ENCODE results near the gene ZP3.
"Not testable (repeated sequence)": the region's sequence is repeated elsewhere in the genome, so short reads cannot be mapped to it uniquely, and the experiment has no call there.

Gene ZP3

GRCh38 chr7:76443846-76444245 is 19.1 kb downstream of the ZP3 start:
- not testable (repeated sequence) for H3K36me3 ChIP-seq (ENCODE audit: insufficient read depth, low read length); H3K4me1 ChIP-seq (ENCODE audit: control insufficient read depth, insufficient read depth, low read length, unreplicated experiment); H2AFZ ChIP-seq (ENCODE audit: low read length, unreplicated experiment); H3K79me2 ChIP-seq (ENCODE audit: control insufficient read depth, insufficient read depth, low read length, unreplicated experiment); H3K4me3 ChIP-seq (ENCODE audit: low read depth, low read length); H3K27me3 ChIP-seq (ENCODE audit: insufficient read depth, low read length); H3K27ac ChIP-seq (ENCODE audit: low read depth, low read length)

- H3K27ac ChIP-seq (ENCODE audit: low read depth, low read length), result peak overlapping the region; percentile 66
- H3K4me1 ChIP-seq (ENCODE audit: control insufficient read depth, insufficient read depth, low read length, unreplicated experiment); H3K27me3 ChIP-seq (ENCODE audit: insufficient read depth, low read length); H3K79me2 ChIP-seq (ENCODE audit: control insufficient read depth, insufficient read depth, low read length, unreplicated experiment); H2AFZ ChIP-seq (ENCODE audit: low read length, unreplicated experiment); H3K4me3 ChIP-seq (ENCODE audit: low read depth, low read length); H3K36me3 ChIP-seq (ENCODE audit: insufficient read depth, low read length): not testable (repeated sequence)
Observed at GRCh38 chr7:76445577-76446008, 20.8 kb downstream of the ZP3 start.

- H3K36me3 ChIP-seq (ENCODE audit: insufficient read depth, low read length); H3K27ac ChIP-seq (ENCODE audit: low read depth, low read length): not testable (repeated sequence)
Observed at GRCh38 chr7:76457017-76457416, 32.3 kb downstream of the ZP3 start.

GRCh38 chr7:76458504-76458903 is 33.8 kb downstream of the ZP3 start:
- H3K36me3 ChIP-seq (ENCODE audit: insufficient read depth, low read length); H3K79me2 ChIP-seq (ENCODE audit: control insufficient read depth, insufficient read depth, low read length, unreplicated experiment); H2AFZ ChIP-seq (ENCODE audit: low read length, unreplicated experiment); H3K27me3 ChIP-seq (ENCODE audit: insufficient read depth, low read length); H3K4me3 ChIP-seq (ENCODE audit: low read depth, low read length); H3K27ac ChIP-seq (ENCODE audit: low read depth, low read length); H3K4me1 ChIP-seq (ENCODE audit: control insufficient read depth, insufficient read depth, low read length, unreplicated experiment): not testable (repeated sequence)

More at GRCh38 chr7:76457017-76457416, 32.3 kb downstream of the ZP3 start:
- not testable (repeated sequence) for H2AFZ ChIP-seq (ENCODE audit: low read length, unreplicated experiment); H3K4me3 ChIP-seq (ENCODE audit: low read depth, low read length); H3K4me1 ChIP-seq (ENCODE audit: control insufficient read depth, insufficient read depth, low read length, unreplicated experiment); H3K79me2 ChIP-seq (ENCODE audit: control insufficient read depth, insufficient read depth, low read length, unreplicated experiment); H3K27me3 ChIP-seq (ENCODE audit: insufficient read depth, low read length)

- H3K79me2 ChIP-seq (ENCODE audit: control insufficient read depth, insufficient read depth, low read length, unreplicated experiment); H2AFZ ChIP-seq (ENCODE audit: low read length, unreplicated experiment); H3K27ac ChIP-seq (ENCODE audit: low read depth, low read length); H3K27me3 ChIP-seq (ENCODE audit: insufficient read depth, low read length); H3K4me3 ChIP-seq (ENCODE audit: low read depth, low read length); H3K4me1 ChIP-seq (ENCODE audit: control insufficient read depth, insufficient read depth, low read length, unreplicated experiment); H3K36me3 ChIP-seq (ENCODE audit: insufficient read depth, low read length): not testable (repeated sequence)
Observed at GRCh38 chr7:76460767-76461166, 36.0 kb downstream of the ZP3 start.

- not testable (repeated sequence) for H3K27me3 ChIP-seq (ENCODE audit: insufficient read depth, low read length); H3K4me1 ChIP-seq (ENCODE audit: control insufficient read depth, insufficient read depth, low read length, unreplicated experiment); H3K27ac ChIP-seq (ENCODE audit: low read depth, low read length); H3K36me3 ChIP-seq (ENCODE audit: insufficient read depth, low read length); H3K79me2 ChIP-seq (ENCODE audit: control insufficient read depth, insufficient read depth, low read length, unreplicated experiment); H2AFZ ChIP-seq (ENCODE audit: low read length, unreplicated experiment)
- H3K4me3 ChIP-seq (ENCODE audit: low read depth, low read length), result peak within 1 kb of the TSS; percentile 68
Observed at GRCh38 chr7:76461464-76462101, 36.8 kb downstream of the ZP3 start, which contains the start of gene DTX2. TSS of gene DTX2 (plus strand) at chr7:76461709. CDS start at chr7:76480510, 18,801 bp downstream.

- not testable (repeated sequence) for H3K79me2 ChIP-seq (ENCODE audit: control insufficient read depth, insufficient read depth, low read length, unreplicated experiment); H3K27ac ChIP-seq (ENCODE audit: low read depth, low read length); H2AFZ ChIP-seq (ENCODE audit: low read length, unreplicated experiment); H3K36me3 ChIP-seq (ENCODE audit: insufficient read depth, low read length); H3K4me3 ChIP-seq (ENCODE audit: low read depth, low read length); H3K4me1 ChIP-seq (ENCODE audit: control insufficient read depth, insufficient read depth, low read length, unreplicated experiment); H3K27me3 ChIP-seq (ENCODE audit: insufficient read depth, low read length)
Observed at GRCh38 chr7:76462271-76462882, 37.6 kb downstream of the ZP3 start.

GRCh38 chr7:76464959-76465358 is 40.2 kb downstream of the ZP3 start:
- not testable (repeated sequence) for H3K4me3 ChIP-seq (ENCODE audit: low read depth, low read length); H3K79me2 ChIP-seq (ENCODE audit: control insufficient read depth, insufficient read depth, low read length, unreplicated experiment); H3K27me3 ChIP-seq (ENCODE audit: insufficient read depth, low read length); H3K4me1 ChIP-seq (ENCODE audit: control insufficient read depth, insufficient read depth, low read length, unreplicated experiment); H3K36me3 ChIP-seq (ENCODE audit: insufficient read depth, low read length); H2AFZ ChIP-seq (ENCODE audit: low read length, unreplicated experiment); H3K27ac ChIP-seq (ENCODE audit: low read depth, low read length)

GRCh38 chr7:76465950-76466349 is 41.2 kb downstream of the ZP3 start:
- not testable (repeated sequence) for H3K79me2 ChIP-seq (ENCODE audit: control insufficient read depth, insufficient read depth, low read length, unreplicated experiment); H3K4me3 ChIP-seq (ENCODE audit: low read depth, low read length); H3K27ac ChIP-seq (ENCODE audit: low read depth, low read length); H2AFZ ChIP-seq (ENCODE audit: low read length, unreplicated experiment); H3K27me3 ChIP-seq (ENCODE audit: insufficient read depth, low read length); H3K4me1 ChIP-seq (ENCODE audit: control insufficient read depth, insufficient read depth, low read length, unreplicated experiment); H3K36me3 ChIP-seq (ENCODE audit: insufficient read depth, low read length)

- not testable (repeated sequence) for H3K79me2 ChIP-seq (ENCODE audit: control insufficient read depth, insufficient read depth, low read length, unreplicated experiment); H3K36me3 ChIP-seq (ENCODE audit: insufficient read depth, low read length); H3K27ac ChIP-seq (ENCODE audit: low read depth, low read length); H3K4me3 ChIP-seq (ENCODE audit: low read depth, low read length); H3K4me1 ChIP-seq (ENCODE audit: control insufficient read depth, insufficient read depth, low read length, unreplicated experiment); H2AFZ ChIP-seq (ENCODE audit: low read length, unreplicated experiment); H3K27me3 ChIP-seq (ENCODE audit: insufficient read depth, low read length)
Observed at GRCh38 chr7:76467743-76468404, 43.1 kb downstream of the ZP3 start.

GRCh38 chr7:76471556-76472221 is 46.9 kb downstream of the ZP3 start:
- H3K4me1 ChIP-seq (ENCODE audit: control insufficient read depth, insufficient read depth, low read length, unreplicated experiment); H3K27ac ChIP-seq (ENCODE audit: low read depth, low read length); H2AFZ ChIP-seq (ENCODE audit: low read length, unreplicated experiment); H3K4me3 ChIP-seq (ENCODE audit: low read depth, low read length); H3K27me3 ChIP-seq (ENCODE audit: insufficient read depth, low read length); H3K36me3 ChIP-seq (ENCODE audit: insufficient read depth, low read length); H3K79me2 ChIP-seq (ENCODE audit: control insufficient read depth, insufficient read depth, low read length, unreplicated experiment): not testable (repeated sequence)
